ENCODE measurements around the gene TCOF1. TPM values are rescaled to one million over a fixed set of nuclear protein-coding genes. Genes with fewer than 3 reads are reported as not detected.

The TCOF1 gene
- total RNA-seq, 1 donor from 2014 or later, result 27.1 TPM

DNA sequence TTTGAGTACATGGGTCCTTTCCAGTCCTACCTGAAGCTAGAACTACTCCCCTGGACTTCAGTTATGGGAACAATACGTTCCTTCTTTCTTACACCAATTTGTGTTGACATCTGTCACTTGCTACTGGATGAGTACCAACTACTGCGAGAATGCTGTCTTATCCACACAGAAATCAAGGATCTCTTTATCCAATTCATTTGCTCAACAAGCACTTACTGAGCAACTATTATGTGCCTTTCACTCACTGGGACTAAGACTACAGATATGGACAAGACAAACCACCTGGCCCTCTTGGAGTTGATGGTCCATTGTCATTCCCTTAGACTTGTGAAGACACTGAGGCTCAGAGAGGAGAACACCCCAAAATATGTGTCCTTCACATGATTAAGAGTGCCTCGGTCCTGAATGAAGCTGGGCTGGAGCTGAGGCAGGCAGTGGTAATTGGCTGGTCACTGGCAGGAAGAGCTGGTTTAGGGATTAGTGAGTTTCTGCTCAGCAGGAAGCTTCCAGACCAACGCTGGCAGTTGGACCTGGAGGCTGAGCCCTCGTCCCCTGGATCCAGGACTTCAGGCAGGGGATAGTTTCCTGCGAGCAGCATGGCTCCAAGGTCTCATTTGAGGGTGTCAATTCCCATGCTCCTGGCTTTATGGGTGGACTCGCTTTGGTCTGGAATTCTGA is 46.3 kb upstream of the TCOF1 start:
- H3K27me3 ChIP-seq (ENCODE audit: low read depth), result no peaks in the 10 kb centered on the region
- no peak for ATAC-seq
- intact Hi-C loops (cut with DNase I), result no loop called here
- H3K4me3 ChIP-seq, result no peak overlapping the region
- H3K9me3 ChIP-seq, result no peaks in the 10 kb centered on the region
- no peak for DNase-seq
- TF ChIP-seq CTCF (IDR thresholded peaks at IDR 0.05), result no peak
- no peaks in the 10 kb centered on the region for H3K36me3 ChIP-seq
- no peaks in the 10 kb centered on the region for H3K4me1 ChIP-seq
- no peak overlapping the region for H3K27ac ChIP-seq

DNA sequence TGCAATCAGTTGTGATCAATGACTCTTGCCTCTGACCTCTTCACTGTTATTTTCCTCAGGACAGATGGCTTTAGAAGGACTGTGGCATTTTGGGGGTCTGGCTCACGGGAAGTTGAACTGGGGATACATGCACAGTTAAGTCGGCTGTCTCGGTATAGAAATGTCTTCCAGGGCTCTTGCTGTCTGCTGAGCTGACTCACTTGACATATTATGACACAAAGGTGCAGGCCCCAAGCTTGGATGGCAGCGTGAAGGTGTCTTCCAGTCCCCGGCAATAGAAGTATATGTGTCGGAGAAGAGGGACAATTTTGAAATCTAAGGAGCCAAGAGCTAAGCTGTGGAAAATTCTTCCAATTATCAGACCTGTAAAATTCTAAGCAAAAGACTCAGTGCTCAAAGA is 45.0 kb upstream of the TCOF1 start:
- DNase-seq, result no peak
- Histone ChIP-seq H3K27me3 (ENCODE audit: low read depth) (no peaks in the 10 kb centered on the region), H3K4me1 (no peaks in the 10 kb centered on the region), H3K9me3 (no peaks in the 10 kb centered on the region), H3K27ac (no peak overlapping the region), H3K4me3 (no peak overlapping the region), H3K36me3 (no peaks in the 10 kb centered on the region)
- no peak for TF ChIP-seq CTCF (IDR thresholded peaks at IDR 0.05)
- no peak for ATAC-seq
- intact Hi-C loops (cut with DNase I), result no loop called here

GRCh38 chr5:150313501-150313900 is 44.0 kb upstream of the TCOF1 start:
- no peak overlapping the region for H3K27ac ChIP-seq
- no peaks in the 10 kb centered on the region for H3K36me3 ChIP-seq
- no peak for TF ChIP-seq CTCF (IDR thresholded peaks at IDR 0.05)
- ATAC-seq (no peak), DNase-seq (no peak)
- intact Hi-C loops (cut with DNase I), result no loop called here
- no peaks in the 10 kb centered on the region for H3K4me1 ChIP-seq
- H3K4me3 ChIP-seq, result no peak overlapping the region
- H3K27me3 ChIP-seq (ENCODE audit: low read depth), result no peaks in the 10 kb centered on the region
- H3K9me3 ChIP-seq, result no peaks in the 10 kb centered on the region

GRCh38 chr5:150313921-150314716 is 43.4 kb upstream of the TCOF1 start:
- H3K27ac ChIP-seq, result no peak overlapping the region
- no peaks in the 10 kb centered on the region for H3K36me3 ChIP-seq
- intact Hi-C loops (cut with DNase I), result no loop called here
- H3K9me3 ChIP-seq, result no peaks in the 10 kb centered on the region
- no peaks in the 10 kb centered on the region for H3K27me3 ChIP-seq (ENCODE audit: low read depth)
- DNase-seq, result no peak
- no peak for ATAC-seq
- no peak for TF ChIP-seq CTCF (IDR thresholded peaks at IDR 0.05)
- no peak overlapping the region for H3K4me3 ChIP-seq
- no peaks in the 10 kb centered on the region for H3K4me1 ChIP-seq

GRCh38 chr5:150315245-150315644 is 42.3 kb upstream of the TCOF1 start:
- DNase-seq (no peak), ATAC-seq (no peak)
- H3K27me3 ChIP-seq (ENCODE audit: low read depth), result no peaks in the 10 kb centered on the region

More at GRCh38 chr5:150315245-150315644, 42.3 kb upstream of the TCOF1 start:
- no peak for TF ChIP-seq CTCF (IDR thresholded peaks at IDR 0.05)
- intact Hi-C loops (cut with DNase I), result no loop called here
- H3K4me1 ChIP-seq, result no peaks in the 10 kb centered on the region
- H3K27ac ChIP-seq, result no peak overlapping the region
- H3K36me3 ChIP-seq, result no peaks in the 10 kb centered on the region
- no peaks in the 10 kb centered on the region for H3K9me3 ChIP-seq
- H3K4me3 ChIP-seq, result no peak overlapping the region

All from lower lobe of right lung (tissue), 2 donors.